SIG-M5 treated with dmso at 0.1 percent for 504 hours (cell line): Measurements from ENCODE around the gene DGCR6.
"Not testable (repeated sequence)": the region's sequence is repeated elsewhere in the genome, so short reads cannot be mapped to it uniquely, and the experiment has no call there.

Experiments used
- DNase-seq: peaks from one replicate; lab custom pipeline; 2025; ENCODE audit not compliant: unreplicated experiment; lab: John Stamatoyannopoulos, UW

DGCR6 gene

DNA sequence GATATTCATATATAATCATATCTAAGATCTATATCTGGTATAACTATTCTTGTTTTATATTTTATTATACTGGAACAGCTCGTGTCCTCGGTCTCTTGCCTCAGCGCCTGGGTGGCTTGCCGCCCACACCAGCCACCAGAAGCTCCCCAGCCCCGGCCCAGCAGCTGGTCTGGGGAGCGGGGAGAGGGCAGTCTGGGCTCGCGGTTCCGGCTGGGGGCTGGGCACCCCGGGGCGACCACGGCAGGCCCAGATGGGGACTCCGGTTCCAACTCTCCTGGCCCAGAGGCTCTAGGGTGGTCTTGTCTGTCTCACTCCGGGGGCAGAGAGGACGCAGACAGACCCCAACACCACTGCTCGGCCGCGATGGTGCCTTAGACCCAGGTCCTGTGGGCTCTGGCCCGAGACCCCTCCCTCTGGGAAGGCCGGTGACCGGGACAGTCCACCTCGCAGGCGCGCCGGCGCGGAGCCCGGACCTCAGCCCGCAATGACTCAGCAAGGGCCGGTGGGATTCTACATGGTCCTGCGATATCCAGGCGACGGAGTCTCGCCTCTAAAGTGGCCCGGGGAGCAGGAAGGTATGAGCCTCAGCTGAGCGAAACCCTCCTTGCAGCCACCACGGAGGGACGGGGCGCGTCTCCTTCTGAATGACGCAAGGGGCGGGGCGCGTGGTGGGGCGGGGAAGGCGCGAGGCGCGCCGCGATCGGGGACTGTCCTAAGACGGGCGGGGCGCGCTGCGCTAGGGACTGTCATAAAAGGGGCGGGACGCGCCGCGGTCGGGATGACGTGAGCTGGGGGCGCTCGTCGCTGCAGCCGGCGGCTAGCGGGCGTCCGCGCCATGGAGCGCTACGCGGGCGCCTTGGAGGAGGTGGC lies at the start of gene DGCR6:
TSS of gene DGCR6 (plus strand) at position 781 of the 870 bp plus-strand sequence. CDS start at position 836, 55 bp downstream.
- no peak for DNase-seq

DNA sequence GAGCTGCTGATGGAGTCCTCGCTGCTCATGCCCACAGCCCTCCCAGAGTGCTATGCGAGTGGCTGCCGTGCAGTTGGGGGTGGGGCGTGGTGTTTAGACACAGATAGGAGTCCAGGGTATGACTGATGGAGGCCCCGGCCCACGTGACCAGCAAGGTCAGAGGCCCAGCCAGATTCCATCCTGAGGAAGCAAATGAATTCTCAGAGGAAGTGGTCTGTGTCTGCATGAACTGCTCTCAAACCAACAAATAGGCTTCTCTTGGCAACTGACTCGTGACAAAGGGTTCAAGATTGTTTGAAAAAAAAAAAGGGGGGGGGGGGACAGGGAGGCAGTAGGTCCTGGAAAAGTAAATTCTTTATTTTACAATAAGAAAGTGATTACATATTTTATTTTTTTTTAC lies 46.8 kb upstream of the DGCR6 start:
- DNase-seq = not testable (repeated sequence)

DNA sequence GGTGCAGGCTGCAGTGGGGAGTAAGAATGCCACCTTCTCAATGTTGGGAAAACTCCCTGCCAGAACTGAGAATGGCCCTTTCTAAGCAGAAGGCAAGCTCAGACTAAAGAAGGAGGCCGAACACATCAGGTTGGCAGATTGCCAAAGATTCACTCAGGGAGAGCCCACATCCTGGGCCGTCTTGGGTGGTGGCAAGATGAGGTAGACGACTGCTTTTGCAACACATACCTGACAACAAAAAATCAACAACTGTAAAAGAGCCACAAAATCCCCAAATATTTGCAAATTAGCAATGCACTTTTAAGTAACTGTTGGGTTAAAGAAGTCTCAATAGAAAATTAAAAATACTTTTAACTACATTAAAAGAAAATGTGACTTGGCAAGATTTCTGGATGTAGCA lies 24.9 kb upstream of the DGCR6 start:
- not testable (repeated sequence) for DNase-seq

DNA sequence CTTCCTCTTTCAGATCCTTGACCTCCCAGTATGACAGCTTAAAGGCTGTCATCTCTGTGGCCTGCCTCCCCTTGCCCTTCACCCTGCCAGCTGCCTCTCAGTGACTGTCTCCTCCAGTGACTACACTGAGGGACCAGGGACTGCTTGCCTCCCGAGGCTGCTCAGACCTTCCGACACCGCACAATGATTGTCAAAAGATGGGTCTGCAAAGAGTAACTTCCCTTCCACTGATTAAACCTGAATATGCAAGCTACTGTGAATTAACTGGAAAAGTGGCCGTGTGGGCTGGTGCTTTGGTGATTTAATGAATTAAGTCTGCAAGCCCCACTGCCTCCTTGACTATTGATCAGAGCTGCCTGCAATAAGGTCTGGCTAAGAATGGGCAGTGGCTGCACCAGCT lies 21.7 kb upstream of the DGCR6 start:
- DNase-seq = not testable (repeated sequence)

DNA sequence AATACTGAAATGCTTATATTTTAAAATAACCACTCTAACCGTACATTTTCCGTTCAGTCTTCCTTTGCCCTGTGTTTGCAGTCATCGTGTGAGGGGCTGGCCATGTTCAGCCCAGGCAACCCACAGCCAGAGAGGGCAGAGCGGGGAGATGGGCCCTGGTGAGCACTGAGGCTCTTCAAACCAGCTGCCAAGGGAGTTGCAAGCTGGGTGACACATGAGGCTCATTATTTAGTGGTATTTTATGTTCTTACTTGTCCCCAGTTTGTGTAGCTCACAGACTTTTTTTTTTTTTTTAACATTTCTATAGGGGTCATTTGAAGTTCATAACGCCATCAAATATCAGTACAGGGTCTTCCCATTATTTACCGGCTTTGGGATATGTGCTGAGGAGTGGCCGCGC lies 18.0 kb upstream of the DGCR6 start:
- DNase-seq = no peak

DNA sequence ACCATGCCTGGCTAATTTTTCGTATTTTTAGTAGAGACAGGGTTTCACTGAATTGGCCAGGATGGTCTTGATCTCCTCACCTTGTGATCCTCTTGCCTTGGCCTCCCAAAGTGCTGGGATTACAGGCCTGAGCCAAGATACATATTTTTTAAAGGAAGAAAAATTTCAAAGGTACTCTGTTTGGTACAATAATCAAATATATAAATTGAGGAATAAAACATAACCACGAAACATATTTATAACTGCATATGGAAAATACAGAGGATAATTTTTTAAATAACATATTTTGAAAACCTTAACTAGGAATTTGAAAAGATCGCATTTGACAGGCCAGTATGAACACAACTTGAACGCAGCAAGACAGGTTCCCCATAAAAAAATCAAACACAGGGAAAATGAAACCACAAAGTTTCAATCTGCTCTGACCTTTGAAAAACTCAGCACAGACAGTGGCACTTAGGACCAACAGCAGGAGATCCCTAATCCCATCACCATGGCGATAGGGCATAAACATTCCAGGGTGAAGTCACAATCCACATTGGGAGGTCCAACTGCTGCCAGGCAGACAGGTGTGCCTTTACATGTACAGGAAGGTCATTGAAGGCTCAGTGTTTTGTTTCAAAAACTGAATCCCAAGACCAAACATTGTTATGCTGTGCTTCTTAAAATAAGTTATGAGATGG lies 15.5 kb upstream of the DGCR6 start:
- DNase-seq = not testable (repeated sequence)

DNA sequence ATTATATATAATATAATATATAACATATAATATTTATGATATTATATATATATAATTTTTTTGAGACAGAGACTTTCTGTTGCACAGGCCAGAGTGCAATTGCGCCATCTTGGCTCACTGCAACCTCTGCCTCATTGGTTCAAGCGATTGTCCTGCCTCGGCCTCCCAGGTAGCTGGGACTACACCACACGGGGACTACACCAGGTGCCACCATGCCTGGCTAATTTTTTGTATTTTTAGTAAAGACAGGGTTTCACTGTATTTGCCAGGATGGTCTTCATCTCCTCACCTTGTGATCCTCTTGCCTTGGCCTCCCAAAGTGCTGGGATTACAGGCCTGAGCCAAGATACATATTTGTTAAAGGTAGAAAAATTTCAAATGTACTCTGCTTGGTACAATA lies 12.3 kb upstream of the DGCR6 start:
- DNase-seq = not testable (repeated sequence)

DNA sequence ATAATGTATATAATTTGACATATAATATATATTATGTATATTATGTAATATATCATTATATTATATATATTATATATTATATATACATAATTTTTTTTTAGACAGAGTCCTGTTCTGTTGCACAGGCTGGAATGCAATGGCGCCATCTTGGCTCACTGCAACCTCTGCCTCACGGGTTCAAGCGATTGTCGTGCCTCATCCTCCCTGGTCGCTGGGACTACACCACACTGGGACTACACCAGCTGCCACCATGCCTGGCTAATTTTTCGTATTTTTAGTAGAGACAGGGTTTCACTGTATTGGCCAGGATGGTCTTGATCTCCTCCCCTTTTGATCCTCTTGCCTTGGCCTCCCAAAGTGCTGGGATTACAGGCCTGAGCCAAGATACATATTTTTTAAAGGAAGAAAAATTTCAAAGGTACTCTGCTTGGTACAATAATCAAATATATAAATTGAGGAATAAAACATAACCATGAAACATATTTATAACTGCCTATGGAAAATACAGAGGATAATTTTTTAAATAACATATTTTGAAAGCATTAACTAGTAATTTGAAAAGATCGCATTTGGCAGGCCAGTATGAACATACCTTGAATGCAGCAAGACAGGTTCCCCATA lies 10.0 kb upstream of the DGCR6 start:
- not testable (repeated sequence) for DNase-seq

DNA sequence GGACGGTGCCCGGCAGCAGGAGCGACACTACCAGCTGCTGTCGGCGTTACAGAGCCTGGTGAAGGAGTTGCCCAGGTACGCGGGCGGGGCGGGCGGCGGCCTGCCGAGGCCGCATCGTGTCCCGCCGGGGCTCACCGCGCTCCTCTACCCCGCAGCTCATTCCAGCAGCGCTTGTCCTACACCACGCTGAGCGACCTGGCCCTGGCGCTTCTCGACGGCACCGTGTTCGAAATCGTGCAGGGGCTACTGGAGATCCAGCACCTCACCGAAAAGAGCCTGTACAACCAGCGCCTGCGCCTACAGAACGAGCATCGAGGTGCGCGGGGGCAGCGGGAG lies 258 bp downstream of the DGCR6 start:
- DNase-seq = not testable (repeated sequence)

DNA sequence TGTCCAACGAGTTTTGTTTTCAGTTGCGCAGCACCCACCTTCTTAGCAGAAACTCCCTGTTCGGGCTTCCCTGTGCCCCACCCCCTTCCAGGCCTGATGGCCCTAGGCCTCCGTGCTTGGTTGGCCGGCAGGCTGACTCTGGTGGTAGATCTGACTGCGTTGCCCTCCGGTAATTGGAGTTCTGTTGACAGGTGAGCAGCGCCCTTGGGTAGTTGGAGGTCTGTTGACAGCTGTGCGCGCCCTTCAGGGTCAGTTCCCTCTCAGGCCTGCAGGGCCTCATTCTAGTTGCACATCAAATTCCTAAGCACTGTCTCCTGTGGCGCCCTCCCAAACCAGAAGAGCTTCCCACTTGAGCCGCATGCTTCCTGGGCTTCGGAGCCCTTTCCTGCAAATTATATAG lies 776 bp downstream of the DGCR6 start:
- no peak for DNase-seq

DNA sequence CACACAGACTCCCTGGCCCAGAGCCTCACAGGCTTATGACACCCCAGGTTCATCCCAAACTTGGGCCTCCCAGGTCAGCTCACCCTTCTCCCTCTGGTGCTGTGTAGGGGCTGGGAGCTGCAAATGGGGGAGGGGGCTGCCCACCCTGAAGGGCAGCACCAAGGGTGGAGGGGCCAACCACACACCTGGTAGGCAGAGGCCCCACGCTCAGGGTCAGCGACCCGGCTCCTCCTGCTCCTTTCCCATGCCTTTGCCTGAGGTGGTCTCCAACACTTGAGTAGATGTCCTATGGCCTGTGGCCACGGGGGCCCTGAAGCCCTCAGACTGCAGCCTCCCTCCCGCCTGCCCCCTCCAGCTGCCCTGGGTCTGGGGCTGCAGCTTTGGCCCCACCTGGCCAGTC lies 3.4 kb downstream of the DGCR6 start:
- no peak for DNase-seq

DNA sequence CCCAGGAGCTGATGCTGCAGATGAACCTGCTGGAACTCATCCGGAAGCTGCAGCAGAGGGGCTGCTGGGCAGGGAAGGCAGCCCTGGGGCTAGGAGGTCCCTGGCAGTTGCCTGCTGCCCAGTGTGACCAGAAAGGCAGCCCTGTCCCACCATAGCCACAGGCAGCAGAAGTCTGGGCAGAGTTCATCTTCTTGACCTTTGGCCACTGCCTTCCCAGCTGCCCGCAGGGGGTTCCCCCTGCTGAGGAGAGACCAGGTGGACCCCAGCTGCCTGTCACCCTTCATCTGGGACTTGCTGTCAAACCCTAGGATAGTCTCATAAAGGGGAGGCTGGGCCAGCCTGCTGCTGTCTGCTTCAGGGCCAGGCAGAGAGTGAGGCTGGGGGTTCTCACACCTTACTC lies 5.4 kb downstream of the DGCR6 start:
- not testable (repeated sequence) for DNase-seq

DNA sequence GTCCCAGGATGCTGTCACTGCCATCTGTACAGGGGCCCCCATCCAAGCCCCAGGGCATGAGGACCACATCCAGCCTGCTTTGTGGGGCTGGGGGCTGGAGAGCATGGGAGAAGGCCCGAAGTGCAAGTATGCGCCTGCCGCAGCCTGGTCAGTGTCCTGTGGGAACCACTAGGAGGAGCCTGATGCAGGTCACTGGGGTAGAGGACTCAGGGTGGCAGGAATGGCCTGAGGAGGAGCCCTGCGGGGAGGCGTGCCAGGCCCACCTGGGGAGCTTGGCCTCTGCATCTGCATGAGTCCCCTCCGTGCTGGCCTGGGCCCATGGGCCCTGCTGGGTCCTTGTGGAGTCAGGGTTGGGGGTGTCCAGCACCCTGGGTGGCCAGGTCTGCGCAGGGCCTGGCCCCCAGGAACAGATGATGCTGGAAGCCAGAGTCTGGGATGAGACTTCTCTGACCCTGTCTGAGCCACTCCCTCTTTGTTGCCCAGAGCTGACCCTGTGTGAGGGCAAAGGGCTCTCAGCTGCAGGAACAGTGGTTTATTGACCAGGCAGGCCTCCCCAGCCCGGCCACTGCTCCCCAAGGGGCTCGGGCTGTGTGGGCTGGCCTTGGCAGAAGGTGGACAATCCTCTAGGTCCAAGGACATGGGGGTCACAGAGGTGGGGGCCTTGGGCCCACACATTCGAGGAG lies 6.3 kb downstream of the DGCR6 start:
- DNase-seq = not testable (repeated sequence)

DNA sequence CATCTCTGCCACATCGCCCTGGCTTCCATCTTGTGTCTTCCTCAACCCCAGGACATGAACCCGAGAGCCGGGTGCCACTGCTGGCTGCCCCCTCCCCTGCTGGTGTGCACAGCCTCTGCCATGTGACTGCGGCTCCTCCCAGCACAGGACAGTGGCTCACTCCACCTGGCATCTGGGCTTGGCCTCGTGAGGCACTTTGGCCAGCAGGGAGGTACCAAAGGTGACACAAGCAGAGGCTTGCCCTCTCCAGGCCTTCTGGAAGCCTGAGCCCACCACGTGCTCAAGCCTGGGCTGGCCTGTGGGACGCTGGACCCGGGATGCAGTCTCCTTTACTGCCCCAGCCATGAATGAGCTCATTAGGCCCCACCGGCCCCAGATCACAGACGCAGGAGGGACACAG lies 8.4 kb downstream of the DGCR6 start:
- DNase-seq = not testable (repeated sequence)

DNA sequence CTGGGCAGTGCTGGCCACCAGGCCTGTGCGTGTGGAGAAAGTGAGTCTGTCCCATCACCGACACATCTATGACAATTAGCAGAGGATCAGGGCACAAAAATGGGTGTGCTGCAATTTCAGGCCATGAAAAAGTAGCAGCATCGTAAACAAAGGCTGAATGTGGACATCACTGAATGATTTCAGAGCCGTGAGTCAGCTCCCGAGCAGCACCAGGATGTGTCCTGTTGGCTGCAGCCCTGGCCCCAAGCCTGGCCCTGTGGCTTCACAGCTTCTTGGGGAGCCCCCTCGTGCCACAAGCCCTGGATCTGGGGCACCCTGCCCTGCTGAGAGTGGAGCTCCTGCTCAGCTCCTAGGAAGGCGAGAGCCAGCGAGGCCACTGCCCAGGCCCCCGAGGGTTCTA lies 9.4 kb downstream of the DGCR6 start:
- DNase-seq = not testable (repeated sequence)

DNA sequence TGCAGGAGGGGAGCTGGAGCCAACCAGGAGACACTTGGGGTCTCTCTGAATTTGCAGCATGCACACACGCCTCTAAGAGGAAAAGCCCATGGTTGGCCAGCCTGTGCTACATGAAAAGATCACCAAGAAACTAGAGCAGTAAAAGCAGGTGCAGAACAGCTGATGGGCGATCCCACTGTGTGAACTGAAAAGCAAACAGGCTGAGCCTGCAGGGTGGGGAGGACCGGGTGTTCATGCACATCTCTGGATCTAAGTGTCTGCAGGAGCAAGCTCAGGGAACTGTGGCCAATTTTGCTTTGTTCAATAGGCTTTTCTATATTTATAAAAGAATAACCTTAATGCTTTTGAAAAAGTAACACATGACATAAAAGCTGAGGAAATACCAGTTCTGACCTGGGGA lies 11.7 kb downstream of the DGCR6 start:
- DNase-seq = not testable (repeated sequence)

DNA sequence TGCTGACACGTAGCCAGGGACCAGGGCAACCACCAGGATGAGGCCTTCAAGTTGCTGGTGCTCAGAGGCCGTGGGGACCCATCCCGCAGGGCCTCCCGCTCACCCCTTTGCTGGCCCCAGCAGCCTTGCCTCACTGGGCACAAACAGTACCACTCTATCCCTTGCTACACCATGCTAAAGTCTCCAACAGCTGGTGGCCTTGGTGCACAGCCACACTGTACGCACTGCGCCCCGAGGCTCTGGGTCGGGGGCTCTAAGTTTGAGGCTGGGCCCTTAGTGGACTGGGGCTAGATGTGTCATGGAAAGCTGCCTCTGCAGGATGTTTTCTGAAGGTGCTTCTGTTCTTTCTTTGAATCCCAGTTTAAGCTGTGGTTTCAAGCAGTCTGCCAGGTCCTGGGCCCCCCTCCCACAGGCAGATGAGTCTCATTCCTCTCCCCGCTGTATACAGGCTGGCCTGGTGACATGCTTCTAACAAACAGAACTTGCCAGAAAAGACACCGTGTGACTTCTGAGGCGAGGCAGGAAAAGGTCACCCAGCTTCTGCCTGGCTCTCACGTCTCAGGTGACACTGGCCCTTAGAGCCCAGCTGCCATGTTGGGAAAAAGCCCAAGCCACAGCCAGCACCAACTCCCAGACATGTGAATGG lies 14.3 kb downstream of the DGCR6 start:
- not testable (repeated sequence) for DNase-seq

DNA sequence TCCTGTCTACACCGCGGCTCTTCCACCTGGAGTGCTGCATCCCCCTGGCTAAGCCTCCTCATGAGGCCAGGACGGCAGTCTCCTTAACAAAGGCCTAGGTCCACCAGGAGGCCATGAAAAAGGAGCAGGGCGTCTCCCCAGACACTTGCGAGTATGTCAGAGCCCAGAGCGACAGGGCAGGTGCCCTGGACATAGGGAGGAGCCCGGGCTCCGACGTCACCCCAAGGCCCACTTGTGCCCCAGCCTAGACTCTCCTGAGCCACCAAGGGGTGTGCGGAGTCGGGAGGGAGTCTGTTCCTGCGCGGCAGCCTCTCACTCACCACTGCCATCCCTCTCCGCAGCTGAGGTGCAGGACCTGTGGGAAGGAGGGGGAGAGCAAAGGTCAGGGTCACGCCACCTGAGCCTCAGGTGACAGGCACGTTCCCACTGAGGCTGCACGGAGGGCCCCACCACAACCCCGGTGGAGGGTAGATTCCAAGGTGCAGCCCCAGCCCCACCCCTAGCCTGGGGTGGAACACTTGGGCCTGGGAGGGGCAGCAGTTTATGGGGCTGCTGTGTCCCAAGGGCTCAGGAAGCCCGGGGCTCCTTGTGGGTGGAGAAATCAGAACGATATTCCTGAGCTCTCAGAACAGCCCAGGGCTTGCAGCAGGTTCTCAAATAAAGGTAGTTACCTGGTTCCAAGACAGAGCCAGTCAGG lies 19.4 kb downstream of the DGCR6 start:
- DNase-seq = no peak

DNA sequence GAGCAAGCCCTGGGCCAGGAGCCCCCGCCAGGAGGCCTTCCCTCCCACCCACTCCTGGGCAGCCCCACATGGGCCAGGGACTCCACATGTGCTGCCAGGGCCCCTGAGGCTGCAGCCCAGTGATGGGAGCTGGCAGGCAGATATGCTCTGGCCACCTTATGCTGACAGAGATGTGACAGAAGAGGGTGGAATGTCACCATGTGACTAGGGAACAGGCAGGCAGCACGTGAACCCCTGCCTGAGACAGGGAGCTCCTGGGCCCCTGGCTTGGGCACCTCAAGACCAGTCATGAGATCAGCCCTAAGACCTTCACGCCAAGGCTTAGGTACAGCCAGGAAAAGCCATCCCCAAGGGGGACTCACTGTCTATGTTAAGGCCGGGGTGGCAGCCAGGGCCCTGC lies 20.9 kb downstream of the DGCR6 start:
- DNase-seq = no peak

DNA sequence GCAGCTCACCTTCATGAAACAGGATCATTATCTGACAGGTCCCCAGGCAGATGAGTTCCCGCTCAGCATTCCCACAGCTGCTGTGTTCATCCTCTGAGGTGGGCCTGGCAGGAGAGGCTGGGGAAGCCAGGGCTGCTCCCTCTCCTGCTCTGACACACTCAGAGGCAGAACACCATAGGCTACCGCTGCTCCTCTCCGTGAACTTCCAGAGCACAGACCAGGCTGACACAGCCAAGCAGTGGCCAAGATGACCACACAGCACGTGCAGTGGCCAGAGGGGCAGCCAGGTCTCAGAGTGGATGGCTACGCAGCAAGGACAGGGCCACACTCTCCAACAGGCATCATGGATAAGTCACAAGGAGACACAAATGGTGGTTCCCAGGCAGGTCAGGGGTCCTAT lies 21.5 kb downstream of the DGCR6 start:
- DNase-seq = no peak
